ENCODE results near the gene TNFRSF21. TPM values are rescaled to one million over a fixed set of nuclear protein-coding genes. Genes with fewer than 3 reads are reported as not detected.
A peak's percentile ranks its signal among the peaks of the same experiment; 100 is the strongest.
"Not testable (repeated sequence)": the region's sequence is repeated elsewhere in the genome, so short reads cannot be mapped to it uniquely, and the experiment has no call there.

The TNFRSF21 gene
- total RNA-seq, 1 experiment from 2014 or later = 47.3 TPM

DNA sequence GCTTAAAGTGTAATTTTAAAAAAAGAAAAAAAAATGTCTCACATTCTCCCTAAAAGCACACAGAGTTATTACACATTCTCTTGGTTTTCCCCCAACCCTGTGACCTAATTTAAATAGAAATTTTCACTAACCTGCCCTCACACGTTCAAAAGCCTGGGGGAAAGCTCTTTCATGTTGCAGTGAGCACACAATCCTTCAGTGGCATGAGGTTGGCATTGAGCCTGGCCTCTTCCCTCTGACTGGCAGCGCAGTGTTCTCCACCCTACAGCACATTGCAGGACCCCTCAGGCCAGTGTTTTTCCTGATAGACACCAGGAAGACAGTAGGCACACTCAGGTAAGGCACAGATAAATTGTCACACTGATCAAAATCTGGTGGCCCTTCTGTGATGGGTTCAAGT lies 34.1 kb downstream of the TNFRSF21 start:
- ChIA-PET CTCF (no interaction called here), POLR2A (interaction anchor here (0.6 kb wide), 1 partner anchor 105 kb away, joined by 4 read pairs; no protein-coding TSS in a partner anchor)
- H3K4me1 Mint-ChIP-seq = peaks cover 11% of the 10 kb centered on the region
- DNase-seq (ENCODE audit: low spot score) (no peak), ATAC-seq (no peak)
- peaks cover 50% of the 10 kb centered on the region for H3K36me3 Mint-ChIP-seq
- peaks cover 7% of the 10 kb centered on the region for H3K9me3 Mint-ChIP-seq
- H3K27ac Mint-ChIP-seq = no peak overlapping the region
- no peak overlapping the region for H3K4me3 Mint-ChIP-seq
- H3K27me3 Mint-ChIP-seq (ENCODE audit: low read depth) = no peaks in the 10 kb centered on the region
- no peak for TF ChIP-seq MXD4 (CRISPR knock-in tag; IDR thresholded peaks at IDR 0.05; ENCODE audit: borderline replicate concordance)

DNA sequence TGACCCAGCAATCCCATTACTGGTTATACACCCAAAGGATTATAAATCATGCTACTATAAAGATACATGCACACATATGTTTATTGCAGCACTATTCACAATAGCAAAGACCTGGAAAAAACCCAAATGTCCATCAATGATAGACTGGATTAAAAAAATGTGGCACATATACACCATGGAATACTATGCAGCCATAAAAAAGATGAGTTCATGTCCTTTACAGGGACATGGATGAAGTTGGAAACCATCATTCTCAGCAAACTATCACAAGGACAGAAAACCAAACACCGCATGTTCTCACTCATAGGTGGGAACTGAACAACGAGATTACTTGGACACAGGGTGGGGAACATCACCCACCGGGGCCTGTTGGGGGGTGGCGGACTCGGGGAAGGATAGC lies 34.6 kb downstream of the TNFRSF21 start:
- H3K4me3 Mint-ChIP-seq; DNase-seq (ENCODE audit: low spot score); H3K27ac Mint-ChIP-seq; CTCF ChIA-PET; POLR2A ChIA-PET; ATAC-seq; H3K9me3 Mint-ChIP-seq; H3K27me3 Mint-ChIP-seq (ENCODE audit: low read depth): not testable (repeated sequence)
- Mint-ChIP-seq H3K4me1 (peaks cover 11% of the 10 kb centered on the region), H3K36me3 (peaks cover 54% of the 10 kb centered on the region)

DNA sequence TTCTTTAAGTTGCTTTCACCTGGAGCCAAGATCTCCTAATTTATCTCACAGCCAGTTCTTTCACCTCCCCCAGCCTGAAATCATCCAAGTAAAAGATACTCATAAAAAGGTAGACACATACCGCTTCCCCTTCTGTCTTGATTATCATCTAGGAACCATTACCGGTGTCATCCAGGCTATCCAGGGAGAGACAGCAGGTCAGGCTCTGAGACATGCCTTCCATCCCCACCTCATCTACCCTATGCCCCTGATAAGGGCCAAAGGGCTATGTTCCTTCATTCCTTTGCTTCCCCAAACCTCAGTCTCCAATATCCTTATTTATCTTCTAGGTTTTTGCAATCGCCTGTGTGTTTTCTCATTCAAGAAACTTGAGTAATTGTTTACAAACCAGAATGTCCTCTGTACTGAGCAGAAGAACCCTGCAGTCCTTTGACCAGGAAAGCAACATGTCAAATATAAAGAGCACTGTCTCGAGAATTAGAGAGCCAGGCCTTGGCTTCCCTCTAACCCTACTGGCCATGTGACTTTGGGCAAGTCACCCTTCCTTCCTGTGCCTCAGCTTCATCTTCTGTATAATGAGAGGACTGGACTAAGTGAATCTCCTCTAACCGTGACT lies 41.0 kb downstream of the TNFRSF21 start:
- Mint-ChIP-seq H3K36me3 (peaks cover 20% of the 10 kb centered on the region), H3K4me1 (peaks cover 32% of the 10 kb centered on the region), H3K4me3 (no peak overlapping the region), H3K9me3 (no peaks in the 10 kb centered on the region), H3K27ac (peak overlapping the region; percentile 5; the same call in 1 of the 2 replicates), H3K27me3 (ENCODE audit: low read depth) (no peaks in the 10 kb centered on the region)
- ATAC-seq (no peak), DNase-seq (ENCODE audit: low spot score) (no peak)
- ChIA-PET CTCF (no interaction called here), POLR2A (no interaction called here)
- TF ChIP-seq TEAD4 (CRISPR knock-in tag; IDR thresholded peaks at IDR 0.05) (no peak), ETV6 (CRISPR knock-in tag; IDR thresholded peaks at IDR 0.05) (no peak), ATF1 (CRISPR knock-in tag; IDR thresholded peaks at IDR 0.05) (no peak), STAT6 (CRISPR knock-in tag; conservative IDR thresholded peaks at IDR 0.05; ENCODE audit: low read depth) (no peak), OVOL2 (CRISPR knock-in tag; IDR thresholded peaks at IDR 0.05; ENCODE audit: borderline replicate concordance) (no peak), FOXK1 (CRISPR knock-in tag; IDR thresholded peaks at IDR 0.05) (no peak), ZNF263 (CRISPR knock-in tag; IDR thresholded peaks at IDR 0.05; ENCODE audit: low read depth) (no peak), ZNF121 (CRISPR knock-in tag; IDR thresholded peaks at IDR 0.05) (no peak), IRF2 (CRISPR knock-in tag; IDR thresholded peaks at IDR 0.05; ENCODE audit: borderline replicate concordance, low read depth) (no peak), ZNF512 (CRISPR knock-in tag; IDR thresholded peaks at IDR 0.05; ENCODE audit: borderline replicate concordance) (no peak), FOXP1 (CRISPR knock-in tag; IDR thresholded peaks at IDR 0.05; ENCODE audit: borderline replicate concordance) (no peak), ZNF423 (CRISPR knock-in tag; IDR thresholded peaks at IDR 0.05) (no peak), NFE2L1 (CRISPR knock-in tag; IDR thresholded peaks at IDR 0.05) (no peak), FOXJ3 (CRISPR knock-in tag; IDR thresholded peaks at IDR 0.05; ENCODE audit: borderline replicate concordance) (no peak), PRDM15 (CRISPR knock-in tag; IDR thresholded peaks at IDR 0.05) (no peak), ESRRA (CRISPR knock-in tag; IDR thresholded peaks at IDR 0.05; ENCODE audit: borderline replicate concordance) (no peak), GABPB1 (CRISPR knock-in tag; IDR thresholded peaks at IDR 0.05) (no peak), SMAD3 (CRISPR knock-in tag; IDR thresholded peaks at IDR 0.05; ENCODE audit: borderline replicate concordance) (no peak)
- TF ChIP-seq, protein P1, sequence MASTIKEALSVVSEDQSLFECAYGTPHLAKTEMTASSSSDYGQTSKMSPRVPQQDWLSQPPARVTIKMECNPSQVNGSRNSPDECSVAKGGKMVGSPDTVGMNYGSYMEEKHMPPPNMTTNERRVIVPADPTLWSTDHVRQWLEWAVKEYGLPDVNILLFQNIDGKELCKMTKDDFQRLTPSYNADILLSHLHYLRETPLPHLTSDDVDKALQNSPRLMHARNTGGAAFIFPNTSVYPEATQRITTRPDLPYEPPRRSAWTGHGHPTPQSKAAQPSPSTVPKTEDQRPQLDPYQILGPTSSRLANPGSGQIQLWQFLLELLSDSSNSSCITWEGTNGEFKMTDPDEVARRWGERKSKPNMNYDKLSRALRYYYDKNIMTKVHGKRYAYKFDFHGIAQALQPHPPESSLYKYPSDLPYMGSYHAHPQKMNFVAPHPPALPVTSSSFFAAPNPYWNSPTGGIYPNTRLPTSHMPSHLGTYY (CRISPR knock-in tag; IDR thresholded peaks at IDR 0.05) = no peak
- TF ChIP-seq, protein P2, sequence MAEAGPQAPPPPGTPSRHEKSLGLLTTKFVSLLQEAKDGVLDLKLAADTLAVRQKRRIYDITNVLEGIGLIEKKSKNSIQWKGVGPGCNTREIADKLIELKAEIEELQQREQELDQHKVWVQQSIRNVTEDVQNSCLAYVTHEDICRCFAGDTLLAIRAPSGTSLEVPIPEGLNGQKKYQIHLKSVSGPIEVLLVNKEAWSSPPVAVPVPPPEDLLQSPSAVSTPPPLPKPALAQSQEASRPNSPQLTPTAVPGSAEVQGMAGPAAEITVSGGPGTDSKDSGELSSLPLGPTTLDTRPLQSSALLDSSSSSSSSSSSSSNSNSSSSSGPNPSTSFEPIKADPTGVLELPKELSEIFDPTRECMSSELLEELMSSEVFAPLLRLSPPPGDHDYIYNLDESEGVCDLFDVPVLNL (CRISPR knock-in tag; IDR thresholded peaks at IDR 0.05; ENCODE audit: borderline replicate concordance, low read depth) = no peak

Measured in WTC11 (cell line).